ENCODE data around the gene RAB11B.
"Not testable (repeated sequence)": the region's sequence is repeated elsewhere in the genome, so short reads cannot be mapped to it uniquely, and the experiment has no call there.

The RAB11B gene

GRCh38 chr19:8389891-8390616 lies at the start of gene RAB11B:
RAB11B (plus strand) TSS chr19:8390360; CDS start chr19:8390417, 57 bp downstream.
- peak; percentile 100 for DNase-seq (ENCODE audit: low spot score)

- DNase-seq (ENCODE audit: low spot score) = not testable (repeated sequence)
Observed at GRCh38 chr19:8341504-8341903, 48.7 kb upstream of the RAB11B start.

DNA sequence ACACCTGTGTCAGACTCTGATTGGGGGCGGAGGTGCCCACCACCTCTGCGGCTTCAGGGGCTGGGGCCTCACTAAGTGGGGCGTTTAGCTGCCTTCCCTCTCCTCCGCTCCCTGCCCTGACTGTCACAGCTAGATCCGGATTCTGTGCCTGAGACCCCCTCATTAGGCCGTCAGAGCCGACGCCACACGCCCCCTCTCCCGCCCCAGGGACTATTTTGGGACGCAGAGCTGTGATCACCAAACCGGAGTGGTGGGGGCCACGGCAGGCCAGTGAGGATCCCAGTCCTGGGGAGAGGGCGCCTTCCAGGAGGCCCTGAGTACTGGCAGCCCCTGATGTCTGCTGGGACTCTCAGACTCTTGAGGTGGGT lies 47.9 kb upstream of the RAB11B start:
- no peak for DNase-seq (ENCODE audit: low spot score)

GRCh38 chr19:8342684-8343482 lies 47.3 kb upstream of the RAB11B start, which contains the start of gene KANK3:
KANK3 (minus strand) TSS chr19:8343262; CDS start chr19:8337828, 5,434 bp downstream.
- DNase-seq (ENCODE audit: low spot score) = peak; percentile 94

DNA sequence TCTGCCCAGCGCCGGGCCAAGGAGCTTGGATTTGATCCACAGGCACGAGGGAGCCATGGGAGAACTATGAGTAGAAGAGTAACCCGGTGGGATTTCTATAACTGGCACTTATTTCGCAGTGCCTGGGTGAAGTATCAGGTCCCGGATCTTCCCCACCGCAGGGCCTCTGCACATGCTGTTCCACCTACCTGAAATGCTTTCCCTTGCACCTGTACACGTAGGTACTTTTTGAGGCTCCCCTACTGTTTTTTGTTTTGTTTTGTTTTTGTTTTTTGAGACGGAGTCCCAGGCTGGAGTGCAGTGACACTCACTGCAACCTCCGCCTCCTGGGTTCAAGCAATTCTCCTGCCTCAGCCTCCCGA lies 46.7 kb upstream of the RAB11B start:
- no peak for DNase-seq (ENCODE audit: low spot score)

DNA sequence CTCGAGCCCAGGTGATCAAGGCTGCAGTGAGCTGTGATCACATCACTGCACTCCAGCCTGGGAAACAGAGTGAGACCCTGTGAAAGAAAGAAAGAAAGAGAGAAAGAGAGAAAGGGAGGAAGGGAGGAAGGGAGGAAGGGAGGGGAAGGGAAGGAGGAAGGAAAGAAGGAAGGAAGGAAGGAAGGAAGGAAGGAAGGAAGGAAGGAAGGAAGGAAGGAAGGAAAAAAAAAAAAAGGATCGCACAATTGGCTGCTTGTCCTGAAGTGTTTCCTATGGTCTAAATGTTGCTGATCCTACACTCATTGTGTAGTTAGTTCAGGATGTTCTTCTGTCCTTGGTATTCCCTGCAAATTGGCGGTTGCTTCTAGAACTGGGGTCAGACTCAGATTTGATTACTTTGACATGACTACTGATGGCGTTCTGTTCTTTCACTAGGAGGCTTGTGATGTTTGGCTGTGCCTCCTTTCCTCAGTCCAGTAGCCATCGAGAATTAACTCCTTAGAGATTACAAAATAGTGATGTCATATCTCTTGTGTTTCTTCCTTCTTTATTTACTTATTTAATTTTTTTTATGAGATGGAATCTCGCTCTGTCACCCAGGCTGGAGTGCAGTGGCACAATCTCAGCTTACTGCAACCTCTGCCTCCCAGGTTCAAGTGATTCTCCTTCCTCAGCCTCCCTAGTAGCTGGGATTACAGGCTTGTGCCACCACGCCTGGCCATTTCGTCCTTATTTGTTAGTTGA lies 40.4 kb upstream of the RAB11B start:
- not testable (repeated sequence) for DNase-seq (ENCODE audit: low spot score)

- no peak for DNase-seq (ENCODE audit: low spot score)
Observed at GRCh38 chr19:8352134-8352827, 37.9 kb upstream of the RAB11B start.

GRCh38 chr19:8352845-8353244 lies 37.3 kb upstream of the RAB11B start:
- DNase-seq (ENCODE audit: low spot score) = not testable (repeated sequence)

GRCh38 chr19:8355631-8356402 lies 34.3 kb upstream of the RAB11B start:
- no peak for DNase-seq (ENCODE audit: low spot score)

DNA sequence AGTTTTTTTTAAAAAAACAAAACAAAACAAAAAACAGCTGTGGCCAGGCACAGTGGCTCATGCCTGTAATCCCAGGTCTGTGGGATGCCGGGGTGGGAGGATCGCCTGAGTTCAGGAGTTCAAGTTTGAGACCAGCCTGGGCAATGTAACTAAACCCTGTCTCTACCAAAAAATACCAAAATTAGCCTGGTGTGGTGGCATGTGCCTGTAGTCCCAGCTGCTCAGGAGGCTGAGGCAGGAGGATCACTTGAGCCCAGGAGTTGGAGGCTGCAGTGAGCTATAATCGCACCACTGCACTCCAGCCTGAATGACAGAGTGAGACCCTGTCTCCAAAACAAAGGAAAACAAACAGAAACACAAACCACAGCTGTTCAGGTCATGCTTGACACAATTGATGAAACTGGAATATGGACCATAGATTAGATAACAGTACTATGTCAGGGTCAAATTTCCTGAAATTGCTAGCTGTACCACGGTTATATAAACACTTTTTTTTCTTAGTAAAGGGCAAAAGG lies 33.1 kb upstream of the RAB11B start:
- no peak for DNase-seq (ENCODE audit: low spot score)

GRCh38 chr19:8358948-8359347 lies 31.2 kb upstream of the RAB11B start:
- DNase-seq (ENCODE audit: low spot score) = no peak

- no peak for DNase-seq (ENCODE audit: low spot score)
Observed at GRCh38 chr19:8360196-8360595, 30.0 kb upstream of the RAB11B start.

- DNase-seq (ENCODE audit: low spot score) = peak; percentile 84
Observed at GRCh38 chr19:8361921-8362793, 28.0 kb upstream of the RAB11B start.

DNA sequence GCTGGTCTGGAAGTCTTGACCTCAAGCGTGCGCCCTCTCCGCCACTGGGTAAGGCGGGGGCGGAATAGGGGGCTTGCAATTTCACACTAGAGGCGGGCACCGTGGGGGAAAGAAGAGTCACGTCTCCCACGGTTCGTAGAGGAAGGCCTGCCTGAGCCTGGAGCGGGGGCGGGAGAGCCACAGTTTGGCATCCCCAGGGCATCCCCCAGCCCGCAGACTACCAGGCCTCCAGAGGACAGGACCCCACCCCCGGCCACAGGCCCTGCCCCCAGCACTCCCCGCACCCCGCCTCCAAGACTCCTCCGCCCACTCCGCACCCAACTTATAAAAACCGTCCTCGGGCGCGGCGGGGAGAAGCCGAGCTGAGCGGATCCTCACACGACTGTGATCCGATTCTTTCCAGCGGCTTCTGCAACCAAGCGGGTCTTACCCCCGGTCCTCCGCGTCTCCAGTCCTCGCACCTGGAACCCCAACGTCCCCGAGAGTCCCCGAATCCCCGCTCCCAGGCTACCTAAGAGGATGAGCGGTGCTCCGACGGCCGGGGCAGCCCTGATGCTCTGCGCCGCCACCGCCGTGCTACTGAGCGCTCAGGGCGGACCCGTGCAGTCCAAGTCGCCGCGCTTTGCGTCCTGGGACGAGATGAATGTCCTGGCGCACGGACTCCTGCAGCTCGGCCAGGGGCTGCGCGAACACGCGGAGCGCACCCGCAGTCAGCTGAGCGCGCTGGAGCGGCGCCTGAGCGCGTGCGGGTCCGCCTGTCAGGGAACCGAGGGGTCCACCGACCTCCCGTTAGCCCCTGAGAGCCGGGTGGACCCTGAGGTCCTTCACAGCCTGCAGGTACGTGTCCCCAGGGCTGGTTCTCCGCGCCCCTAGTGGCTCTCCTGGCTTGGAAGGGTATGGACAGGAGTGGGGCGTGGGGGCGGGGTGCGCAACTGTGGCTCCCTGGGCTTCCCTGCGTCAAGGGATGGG lies 26.1 kb upstream of the RAB11B start, which contains the start of gene ANGPTL4:
Gene ANGPTL4, plus strand, starts transcription at position 353 of the 969 bp plus-strand sequence. Its CDS starts 167 bp downstream, at position 520.
- peak; percentile 65 for DNase-seq (ENCODE audit: low spot score)

- no peak for DNase-seq (ENCODE audit: low spot score)
Observed at GRCh38 chr19:8366121-8366581, 24.0 kb upstream of the RAB11B start.

DNA sequence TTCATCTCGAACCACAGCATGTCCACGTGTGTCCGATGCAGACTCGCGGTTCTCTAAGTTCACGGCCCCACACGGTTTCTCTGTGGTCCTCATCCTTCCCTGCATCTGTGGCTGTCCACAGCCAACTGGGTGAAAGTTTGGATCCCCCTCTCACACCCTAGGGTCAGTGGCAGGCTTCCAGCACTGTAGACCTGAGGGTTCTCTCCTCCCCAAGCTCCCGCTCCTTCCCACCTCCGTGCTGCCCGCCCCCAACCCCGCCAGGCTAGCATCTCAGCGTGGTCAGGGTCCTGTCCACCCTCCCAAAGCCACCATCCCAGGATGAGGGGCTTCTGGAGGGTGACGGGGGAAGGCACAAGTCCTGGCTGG lies 23.2 kb upstream of the RAB11B start:
- peak; percentile 47 for DNase-seq (ENCODE audit: low spot score)

- DNase-seq (ENCODE audit: low spot score) = peak; percentile 89
Observed at GRCh38 chr19:8367327-8368001, 22.7 kb upstream of the RAB11B start.

Data from Ammon's horn (tissue), 1 donor.